T-helper 9 cell (primary cell): ENCODE data around the gene ABCD3.
A peak's percentile ranks its signal among the peaks of the same experiment; 100 is the strongest.

Experiments used
- DNase-seq: peaks from one replicate; pipeline ENCODE4 v3.0.0-alpha.2; 2020

Gene ABCD3

GRCh38 chr1:94463765-94464330 lies 45.7 kb downstream of the ABCD3 start:
- no peak for DNase-seq

GRCh38 chr1:94468708-94469107 lies 50.5 kb downstream of the ABCD3 start:
- no peak for DNase-seq

- DNase-seq = no peak
These were observed 53.1 kb downstream of the ABCD3 start for GRCh38 chr1:94471271-94471670.

GRCh38 chr1:94475232-94475631 lies 57.0 kb downstream of the ABCD3 start:
- no peak for DNase-seq

- no peak for DNase-seq
These were observed 61.5 kb downstream of the ABCD3 start for GRCh38 chr1:94479682-94480081.

- peak; percentile 0 for DNase-seq
These were observed 63.3 kb downstream of the ABCD3 start for GRCh38 chr1:94481473-94481933.

GRCh38 chr1:94486990-94487389 lies 68.8 kb downstream of the ABCD3 start:
- no peak for DNase-seq

- DNase-seq = no peak
These were observed 72.4 kb downstream of the ABCD3 start for GRCh38 chr1:94490556-94490955.

GRCh38 chr1:94496076-94496755 lies 78.0 kb downstream of the ABCD3 start:
- no peak for DNase-seq

- DNase-seq = no peak
These were observed 83.2 kb downstream of the ABCD3 start for GRCh38 chr1:94501426-94501825.

- no peak for DNase-seq
These were observed 83.7 kb downstream of the ABCD3 start for GRCh38 chr1:94501935-94502334.

- DNase-seq = no peak
These were observed 85.0 kb downstream of the ABCD3 start for GRCh38 chr1:94503153-94503552.

GRCh38 chr1:94504601-94505000 lies 86.4 kb downstream of the ABCD3 start:
- no peak for DNase-seq

- DNase-seq = no peak
These were observed 94.6 kb downstream of the ABCD3 start for GRCh38 chr1:94512816-94513215.

GRCh38 chr1:94514095-94514727 lies 96.0 kb downstream of the ABCD3 start:
- no peak for DNase-seq

GRCh38 chr1:94515296-94515947 lies 97.2 kb downstream of the ABCD3 start:
- DNase-seq = no peak

- DNase-seq = no peak
These were observed 101.2 kb downstream of the ABCD3 start for GRCh38 chr1:94519351-94519750.

GRCh38 chr1:94522304-94522703 lies 104.1 kb downstream of the ABCD3 start:
- no peak for DNase-seq

GRCh38 chr1:94524531-94524930 lies 106.3 kb downstream of the ABCD3 start:
- no peak for DNase-seq

- no peak for DNase-seq
These were observed 108.2 kb downstream of the ABCD3 start for GRCh38 chr1:94526152-94526980.

- DNase-seq = no peak
These were observed 109.3 kb downstream of the ABCD3 start for GRCh38 chr1:94527447-94528031.

GRCh38 chr1:94528299-94528698 lies 110.1 kb downstream of the ABCD3 start:
- DNase-seq = no peak
